Endothelial cell (in vitro differentiated cells): ENCODE data around the gene FAM120A. TPM values are rescaled to one million over a fixed set of nuclear protein-coding genes. Genes with fewer than 3 reads are reported as not detected.

ENCODE experiments used
- DNase-seq: peaks from one replicate; pipeline ENCODE4 v3.0.0; 2021; ENCODE audit warnings: low spot score
- H3K27ac Mint-ChIP-seq: one replicate; pipeline ENCODE4 v1.8.0; 2021; ENCODE audit warnings: mixed read lengths, inconsistent platforms; ENCODE audit not compliant: unreplicated experiment
- H3K27me3 Mint-ChIP-seq: one replicate; pipeline ENCODE4 v1.8.0; 2021; ENCODE audit warnings: mild to moderate bottlenecking, moderate library complexity, mixed read lengths, inconsistent platforms; ENCODE audit not compliant: unreplicated experiment
- H3K36me3 Mint-ChIP-seq: one replicate; pipeline ENCODE4 v1.8.0; 2021; ENCODE audit warnings: mild to moderate bottlenecking, low read depth, mixed read lengths, inconsistent platforms; ENCODE audit not compliant: unreplicated experiment
- H3K4me1 Mint-ChIP-seq: one replicate; pipeline ENCODE4 v1.8.0; 2021; ENCODE audit warnings: mild to moderate bottlenecking, mixed read lengths, inconsistent platforms; ENCODE audit not compliant: unreplicated experiment
- H3K4me3 Mint-ChIP-seq: one replicate; pipeline ENCODE4 v1.8.0; 2021; ENCODE audit warnings: mild to moderate bottlenecking, mixed read lengths, inconsistent platforms; ENCODE audit not compliant: unreplicated experiment
- H3K9me3 Mint-ChIP-seq: one replicate; pipeline ENCODE4 v1.8.0; 2021; ENCODE audit warnings: mixed read lengths, inconsistent platforms; ENCODE audit not compliant: unreplicated experiment
- CTCF ChIP-seq: fragments of 200-600 bp; sonication (generic); IDR thresholded peaks from one replicate; pipeline ENCODE4 v1.5.0; 2021; ENCODE audit warnings: antibody characterized with exemption; ENCODE audit not compliant: unreplicated experiment
- total RNA-seq: library from RNA; stranded (reverse); fragmentation: NEBNext Ultra II Directional; extraction: Animal tissue kit (Norgen Biotek cat#: 25700); gene quantifications from one replicate; pipeline ENCODE4 v1.2.1, GENCODE V29; 2021; ENCODE audit not compliant: unreplicated experiment

FAM120A gene
- total RNA-seq, 1 donor from 2014 or later, result 56.1 TPM

GRCh38 chr9:93531374-93531773 lies 79.9 kb downstream of the FAM120A start:
- no peak for DNase-seq
- H3K27me3 Mint-ChIP-seq, result peaks cover 3% of the 10 kb centered on the region
- no peak overlapping the region for H3K27ac Mint-ChIP-seq
- H3K9me3 Mint-ChIP-seq, result no peaks in the 10 kb centered on the region
- H3K4me3 Mint-ChIP-seq, result no peak overlapping the region
- no peak for TF ChIP-seq CTCF
- peaks cover 12% of the 10 kb centered on the region for H3K36me3 Mint-ChIP-seq
- peaks cover 4% of the 10 kb centered on the region for H3K4me1 Mint-ChIP-seq

GRCh38 chr9:93532141-93532540 lies 80.7 kb downstream of the FAM120A start:
- no peaks in the 10 kb centered on the region for H3K27me3 Mint-ChIP-seq
- no peak overlapping the region for H3K4me3 Mint-ChIP-seq
- TF ChIP-seq CTCF, result no peak
- no peak overlapping the region for H3K27ac Mint-ChIP-seq
- DNase-seq, result no peak
- peaks cover 4% of the 10 kb centered on the region for H3K4me1 Mint-ChIP-seq
- no peaks in the 10 kb centered on the region for H3K9me3 Mint-ChIP-seq
- peaks cover 5% of the 10 kb centered on the region for H3K36me3 Mint-ChIP-seq

GRCh38 chr9:93533863-93534262 lies 82.4 kb downstream of the FAM120A start:
- H3K27ac Mint-ChIP-seq, result no peak overlapping the region
- DNase-seq, result no peak
- H3K9me3 Mint-ChIP-seq, result no peaks in the 10 kb centered on the region
- H3K4me1 Mint-ChIP-seq, result no peaks in the 10 kb centered on the region
- H3K4me3 Mint-ChIP-seq, result no peak overlapping the region
- no peak for TF ChIP-seq CTCF
- H3K27me3 Mint-ChIP-seq, result no peaks in the 10 kb centered on the region
- peaks cover 5% of the 10 kb centered on the region for H3K36me3 Mint-ChIP-seq

GRCh38 chr9:93536167-93536566 lies 84.7 kb downstream of the FAM120A start:
- H3K27ac Mint-ChIP-seq, result no peak overlapping the region
- peaks cover 4% of the 10 kb centered on the region for H3K27me3 Mint-ChIP-seq
- no peak for TF ChIP-seq CTCF
- peaks cover 7% of the 10 kb centered on the region for H3K4me1 Mint-ChIP-seq
- peaks cover 15% of the 10 kb centered on the region for H3K36me3 Mint-ChIP-seq
- H3K4me3 Mint-ChIP-seq, result no peak overlapping the region
- DNase-seq, result no peak
- no peaks in the 10 kb centered on the region for H3K9me3 Mint-ChIP-seq

GRCh38 chr9:93536874-93537273 lies 85.4 kb downstream of the FAM120A start:
- Mint-ChIP-seq H3K27ac (no peak overlapping the region), H3K36me3 (peaks cover 15% of the 10 kb centered on the region), H3K27me3 (peaks cover 4% of the 10 kb centered on the region), H3K4me1 (peaks cover 7% of the 10 kb centered on the region), H3K4me3 (no peak overlapping the region), H3K9me3 (no peaks in the 10 kb centered on the region)
- no peak for TF ChIP-seq CTCF
- DNase-seq, result no peak
